LoVo (cell line): ENCODE data around the gene CDK2AP2.
A peak's percentile ranks its signal among the peaks of the same experiment; 100 is the strongest.
"Not testable (repeated sequence)": the region's sequence is repeated elsewhere in the genome, so short reads cannot be mapped to it uniquely, and the experiment has no call there.

Experiments
- DNase-seq: peaks from one replicate; pipeline ENCODE4 v3.0.0-alpha.2; 2016; ENCODE audit warnings: low spot score

CDK2AP2 gene, protein sequence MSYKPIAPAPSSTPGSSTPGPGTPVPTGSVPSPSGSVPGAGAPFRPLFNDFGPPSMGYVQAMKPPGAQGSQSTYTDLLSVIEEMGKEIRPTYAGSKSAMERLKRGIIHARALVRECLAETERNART

DNA sequence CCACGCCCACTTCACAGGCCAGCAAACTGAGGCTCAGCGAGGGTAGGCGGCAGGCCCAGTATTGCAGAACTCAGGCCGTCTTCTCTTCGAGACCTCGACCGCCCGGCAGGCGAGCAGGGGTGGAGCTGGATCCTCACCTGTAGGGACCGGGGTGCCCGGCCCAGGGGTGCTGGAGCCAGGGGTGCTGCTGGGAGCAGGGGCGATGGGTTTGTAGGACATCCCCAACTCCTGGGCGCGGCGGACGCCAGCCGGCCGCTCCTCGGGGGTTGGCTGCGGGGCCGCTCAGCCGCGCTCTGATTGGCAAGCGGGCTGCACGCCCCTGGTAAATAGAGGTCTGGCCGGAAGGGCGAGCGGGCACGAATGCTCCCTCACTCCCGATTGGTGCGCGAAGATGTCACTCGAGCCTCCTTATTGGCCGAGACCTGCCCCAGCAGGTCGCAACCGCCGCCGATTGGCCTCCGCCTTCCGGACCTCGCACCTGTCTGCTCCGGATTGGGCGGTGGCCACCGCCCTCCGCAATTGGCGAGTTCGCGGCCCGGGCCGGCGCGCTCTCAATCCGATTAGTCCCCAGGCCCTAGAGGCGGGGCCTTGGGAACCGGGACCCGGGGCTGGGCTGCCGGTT lies at the start of gene CDK2AP2:
Gene CDK2AP2, minus strand, starts transcription at position 299 of the 622 bp plus-strand sequence. Its CDS starts 80 bp downstream, at position 219.
- DNase-seq, result peak; percentile 99

DNA sequence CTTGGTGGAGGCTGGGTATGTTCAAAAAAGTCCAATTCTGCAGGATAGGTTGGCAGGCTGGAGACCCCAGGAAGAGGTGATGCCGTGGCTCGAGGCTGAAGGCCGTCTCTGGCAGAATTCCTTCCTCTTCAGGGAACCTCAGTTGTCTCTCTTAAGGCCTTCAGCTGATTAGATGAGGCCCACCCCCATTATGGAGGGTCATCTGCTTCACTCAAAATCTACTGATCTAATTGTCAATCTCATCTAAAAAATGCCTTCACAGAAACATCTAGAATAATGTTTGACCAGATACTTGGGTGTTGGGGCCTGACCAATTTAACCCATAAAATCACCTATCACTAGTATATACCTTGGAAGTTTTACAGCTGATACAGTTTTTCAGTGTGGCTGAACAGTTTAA lies 48.3 kb upstream of the CDK2AP2 start:
- no peak for DNase-seq

DNA sequence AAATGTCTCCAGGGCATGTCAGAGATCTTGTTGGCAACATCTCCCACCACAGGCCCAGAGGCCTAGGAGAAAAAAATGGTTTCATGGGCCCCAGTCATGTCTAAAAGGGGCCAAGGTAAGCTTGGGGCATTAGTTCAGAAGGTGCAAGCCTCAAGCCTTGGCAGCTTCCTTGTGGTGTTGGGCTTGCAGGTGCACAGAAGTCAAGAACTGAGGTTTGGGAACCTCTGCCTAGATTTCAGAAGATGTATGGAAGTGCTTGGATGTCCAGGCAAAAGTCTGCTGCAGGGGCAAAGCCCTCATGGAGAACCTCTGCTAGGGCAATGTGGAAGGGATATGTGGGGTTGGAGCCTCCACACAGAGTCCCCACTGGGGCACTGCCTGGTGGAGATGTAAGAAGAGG lies 43.7 kb upstream of the CDK2AP2 start:
- DNase-seq, result not testable (repeated sequence)

DNA sequence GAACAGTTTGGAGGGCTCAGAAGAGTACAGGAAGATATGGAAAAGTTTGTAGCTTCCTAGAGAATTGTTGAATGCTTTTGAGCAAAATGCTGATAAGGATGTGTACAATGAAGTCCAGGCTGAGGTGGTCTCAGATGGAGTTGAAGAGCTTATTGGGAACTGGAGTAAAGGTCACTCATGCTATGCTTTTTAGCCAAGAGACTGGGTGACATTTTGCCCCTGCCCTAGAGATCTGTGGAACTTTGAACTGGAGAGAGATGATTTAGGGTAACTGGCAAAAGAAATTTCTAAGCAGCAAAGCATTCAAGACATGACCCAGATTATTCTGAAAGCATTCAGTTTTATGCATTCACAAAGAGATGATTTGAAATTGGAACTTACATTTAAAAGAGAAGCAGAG lies 43.2 kb upstream of the CDK2AP2 start:
- DNase-seq, result no peak

DNA sequence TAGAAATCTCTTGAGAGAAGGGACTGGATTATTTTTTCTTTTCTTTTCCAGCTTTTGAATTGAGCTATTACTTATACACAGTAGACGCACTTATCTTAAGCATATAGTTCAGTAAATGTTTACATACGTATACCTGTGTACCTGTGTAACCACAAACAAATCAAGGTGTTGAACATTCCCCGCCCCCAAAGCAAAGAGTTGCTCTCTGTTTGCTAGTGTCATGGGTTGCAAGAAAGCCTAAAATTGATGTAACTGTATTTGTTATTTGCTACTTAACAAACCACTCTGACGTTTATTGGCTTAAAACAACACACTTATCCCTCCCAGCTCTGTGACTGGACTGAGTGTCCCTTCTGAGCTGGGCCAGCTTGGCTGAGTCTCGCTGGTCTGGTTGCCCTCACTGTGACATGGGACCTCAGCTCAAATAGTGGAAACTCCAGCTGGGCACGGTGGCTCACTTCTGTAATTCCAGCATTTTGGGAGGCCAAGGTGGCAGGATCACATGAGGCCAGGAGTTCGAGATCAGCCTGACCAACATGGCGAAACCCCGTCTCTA lies 40.7 kb upstream of the CDK2AP2 start:
- DNase-seq, result no peak

DNA sequence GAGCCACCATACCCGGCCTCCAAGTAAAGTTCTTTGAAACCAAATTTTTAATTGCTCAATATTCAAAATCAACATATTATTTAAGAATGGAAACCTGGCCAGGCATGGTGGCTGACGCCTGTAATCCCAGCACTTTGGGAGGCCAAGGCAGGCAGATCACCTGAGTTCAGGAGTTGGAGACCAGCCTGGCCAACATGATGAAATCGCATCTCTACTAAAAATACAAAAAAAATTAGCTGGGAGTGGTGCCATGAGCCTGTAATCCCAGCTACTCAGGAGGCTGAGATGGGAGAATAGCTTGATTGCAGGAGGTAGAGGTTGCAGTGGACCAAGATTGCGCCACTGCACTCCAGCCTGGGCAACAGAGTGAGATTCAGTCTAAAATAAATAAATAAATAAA lies 40.1 kb upstream of the CDK2AP2 start:
- DNase-seq, result not testable (repeated sequence)

DNA sequence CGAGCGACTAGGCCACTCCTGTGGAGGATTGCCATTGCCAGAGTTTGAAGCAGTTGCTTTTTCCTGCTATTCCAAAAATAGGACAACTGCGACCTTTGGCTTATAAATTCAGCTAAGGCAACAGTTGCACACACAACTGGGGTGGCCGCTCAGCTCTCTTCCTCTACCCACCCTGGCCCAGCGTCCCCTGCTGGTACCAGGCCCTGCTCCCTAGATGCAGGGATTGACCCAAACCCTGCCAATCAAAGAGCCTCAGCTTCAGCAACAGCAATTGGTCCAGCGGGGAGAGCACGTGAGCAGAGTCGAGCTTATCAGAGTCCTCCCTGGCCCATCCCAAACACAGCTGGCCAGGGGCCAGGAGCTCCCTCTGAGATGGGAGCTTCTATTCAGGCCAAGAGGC lies 37.3 kb upstream of the CDK2AP2 start:
- peak; percentile 46 for DNase-seq

DNA sequence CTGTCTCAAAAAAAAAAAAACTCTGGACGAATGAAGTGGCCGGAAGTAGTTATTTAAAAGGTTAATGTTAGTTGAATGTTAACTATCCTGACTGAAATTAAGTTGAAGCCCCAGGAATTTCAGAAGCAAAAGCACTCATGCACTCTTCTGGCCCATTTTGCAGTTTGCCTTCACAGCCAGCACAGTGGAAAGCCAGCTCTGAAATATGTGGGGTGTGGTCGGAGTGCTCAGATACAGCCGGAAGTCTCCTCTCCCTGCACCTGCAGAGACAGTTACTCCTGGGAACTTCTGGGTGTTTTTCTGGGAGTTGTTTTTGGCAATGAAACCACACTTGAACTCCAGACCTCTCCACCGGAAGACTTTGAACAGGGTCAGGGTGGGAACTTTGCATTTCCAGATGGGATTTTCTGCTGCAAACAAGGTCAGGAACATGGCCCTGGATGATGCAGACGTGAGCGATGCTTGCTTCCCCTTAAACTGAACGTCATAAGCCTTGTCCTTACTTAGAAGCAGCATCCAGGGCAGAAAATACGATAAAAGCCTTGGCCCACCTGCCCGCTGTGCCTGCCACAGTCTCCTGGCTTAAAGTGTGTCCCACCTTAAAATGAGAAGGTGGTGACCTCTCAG lies 36.8 kb upstream of the CDK2AP2 start:
- DNase-seq, result peak; percentile 62

DNA sequence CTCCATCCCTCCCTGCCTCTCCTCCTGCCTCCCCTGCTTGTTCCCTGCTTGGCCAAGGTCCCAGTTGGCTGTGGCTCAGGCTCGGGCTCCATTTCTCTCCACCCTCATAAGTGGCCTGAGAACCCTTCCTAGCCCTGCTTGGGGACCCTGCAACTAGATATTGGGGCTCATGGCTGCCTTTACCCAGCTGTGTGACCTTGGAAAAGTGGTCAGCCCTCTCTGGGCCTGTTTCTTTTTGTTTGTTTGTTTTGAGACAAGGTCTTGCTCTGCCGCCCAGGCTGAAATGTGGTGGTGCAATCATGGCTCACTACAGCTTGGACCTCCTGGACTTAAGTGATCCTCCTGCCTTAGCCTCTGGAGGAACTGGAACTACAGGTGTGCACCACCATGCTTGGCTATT lies 35.6 kb upstream of the CDK2AP2 start:
- DNase-seq, result no peak

DNA sequence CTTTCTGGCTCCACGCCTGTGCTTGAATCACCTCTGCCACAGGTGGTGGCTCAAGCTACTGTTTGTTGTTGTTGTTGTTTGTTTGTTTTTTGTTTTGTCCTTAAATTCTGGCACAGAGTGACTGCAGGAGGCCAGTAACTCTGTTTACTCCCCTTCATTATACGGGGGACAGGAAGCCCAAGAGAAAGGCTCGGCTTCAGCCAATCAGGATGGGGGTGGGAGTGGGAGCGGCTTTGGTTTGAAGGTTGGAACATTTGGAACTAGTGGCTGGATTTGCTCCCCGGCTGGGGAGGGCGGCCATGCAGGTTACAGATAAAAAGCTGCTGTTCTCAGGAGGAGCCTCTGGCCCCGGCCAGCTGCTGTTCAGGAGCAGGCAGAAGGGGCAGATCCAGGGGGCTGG lies 35.0 kb upstream of the CDK2AP2 start:
- DNase-seq, result no peak

DNA sequence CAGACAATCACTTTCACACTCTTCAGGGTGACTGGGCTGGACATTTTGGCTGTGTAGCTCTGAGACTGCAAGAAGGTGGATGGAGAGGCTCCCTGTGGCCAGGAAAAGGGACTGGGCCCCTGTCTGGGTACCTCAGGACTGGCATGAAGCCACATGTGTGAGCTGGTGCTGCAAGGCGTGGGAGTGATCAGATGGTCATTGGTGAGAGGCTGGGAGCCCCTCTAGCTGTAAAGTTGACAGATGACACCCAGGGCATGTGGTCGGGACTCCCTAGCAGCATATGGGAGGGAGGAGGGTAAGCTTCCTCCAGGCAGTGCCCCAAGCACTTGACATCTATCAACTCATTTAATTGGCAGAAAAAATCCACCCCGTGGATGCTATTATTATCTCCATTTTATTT lies 34.2 kb upstream of the CDK2AP2 start:
- no peak for DNase-seq

DNA sequence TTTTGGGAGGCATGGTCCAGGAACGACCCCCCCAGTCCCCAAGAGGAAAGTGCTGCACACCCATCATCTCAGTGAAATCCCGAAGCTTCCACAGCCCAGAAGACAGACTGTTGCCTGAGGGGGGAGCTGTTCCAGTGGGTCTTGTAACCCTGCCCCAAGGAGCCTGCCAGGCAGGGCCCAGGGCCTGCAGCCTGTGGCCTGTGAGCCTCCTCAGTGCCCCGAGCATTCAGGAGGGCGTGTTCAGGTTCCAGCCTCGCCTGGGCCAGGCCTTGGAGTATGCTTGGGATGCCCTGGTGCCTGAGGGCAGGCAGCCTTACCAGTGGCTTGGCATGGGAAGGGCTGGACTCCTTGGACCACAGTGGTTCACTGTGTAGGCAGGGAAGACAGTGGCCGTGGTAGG lies 33.2 kb upstream of the CDK2AP2 start:
- no peak for DNase-seq

DNA sequence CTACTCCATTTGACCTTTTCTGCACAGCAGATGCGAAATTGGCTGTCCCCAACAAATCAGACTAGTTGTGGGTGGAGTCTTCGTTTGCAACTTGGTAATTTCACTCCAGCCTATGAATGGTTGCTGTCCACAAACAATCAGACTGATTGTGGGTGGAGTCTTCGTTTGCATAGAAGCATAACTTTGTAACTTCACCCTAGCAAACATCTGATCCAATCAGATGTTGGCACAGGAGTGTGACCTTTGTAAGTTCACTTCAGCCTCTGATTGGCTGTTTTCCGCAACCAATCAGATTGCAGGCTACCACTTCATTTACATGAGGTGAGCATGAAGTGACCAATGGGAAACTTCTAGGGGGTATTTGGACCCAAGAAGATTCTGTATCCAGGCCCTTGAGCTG lies 31.6 kb upstream of the CDK2AP2 start:
- no peak for DNase-seq

DNA sequence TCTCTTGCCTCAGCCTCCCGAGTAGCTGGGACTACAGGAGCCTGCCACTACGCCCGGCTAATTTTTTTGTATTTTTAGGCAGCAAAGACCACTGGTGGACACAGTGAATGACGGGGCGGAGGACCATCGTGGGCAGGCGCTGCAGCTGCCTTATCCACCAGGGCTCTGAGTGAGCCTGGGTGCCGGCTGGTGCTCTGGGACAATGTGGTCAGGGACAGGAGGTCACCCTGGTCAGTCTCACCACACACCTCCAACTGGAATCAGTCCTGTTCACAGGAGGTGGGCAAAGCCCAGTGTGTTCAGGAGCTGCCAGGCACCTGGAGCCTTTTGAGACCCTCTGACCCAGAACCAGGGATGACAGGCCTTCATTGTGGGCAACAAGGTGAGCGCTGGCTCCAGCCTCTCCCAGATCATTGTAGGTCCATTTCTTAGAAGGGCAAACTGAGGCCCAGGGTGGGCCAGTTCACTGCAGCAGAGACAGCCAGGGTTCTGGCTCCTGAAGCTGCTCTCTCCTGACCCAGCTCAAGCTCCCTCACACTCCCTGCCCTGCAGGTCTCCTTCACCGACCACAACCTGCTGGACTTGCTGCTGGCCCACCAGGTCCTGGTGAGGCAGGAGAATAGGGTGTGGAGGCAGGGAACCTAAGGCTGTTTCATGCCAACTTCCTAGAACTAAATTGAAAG lies 31.0 kb upstream of the CDK2AP2 start:
- DNase-seq, result no peak

DNA sequence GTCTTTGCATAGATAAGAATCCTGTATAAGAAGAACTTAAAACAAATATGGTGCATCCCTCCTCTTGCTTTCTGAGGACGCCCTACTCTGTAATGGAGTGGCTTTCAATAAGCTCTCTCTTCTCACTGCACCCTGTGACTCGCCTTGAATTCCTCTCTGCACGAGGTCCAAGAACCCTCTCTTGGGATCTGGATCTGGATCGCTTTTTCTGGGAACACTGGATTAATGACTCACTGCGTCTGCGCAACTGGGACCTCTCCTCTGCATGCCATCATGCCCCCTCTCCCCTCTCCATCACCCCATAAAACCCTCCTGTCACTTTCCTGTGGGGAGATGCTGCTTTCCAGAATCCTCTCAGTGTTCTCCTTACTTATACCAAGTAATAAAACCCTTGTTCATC lies 30.3 kb upstream of the CDK2AP2 start:
- no peak for DNase-seq

DNA sequence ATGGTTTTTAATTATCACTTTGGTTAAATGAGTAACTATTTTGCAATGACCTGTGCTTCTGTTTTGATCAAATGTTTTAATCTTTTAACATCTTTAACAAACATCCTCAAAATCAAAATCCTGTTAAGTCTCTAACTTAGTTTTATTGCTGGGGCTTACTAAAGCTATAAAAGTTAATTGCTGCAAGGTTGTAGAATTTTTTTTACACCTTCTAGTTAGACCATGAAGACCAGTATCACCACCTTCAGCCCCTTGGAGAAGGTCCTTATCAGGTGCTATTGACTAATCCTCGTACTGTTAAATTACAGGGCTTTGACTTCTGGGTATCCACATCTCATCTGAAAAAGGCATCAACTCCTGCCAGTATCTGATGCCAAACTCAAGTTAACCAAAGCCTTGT lies 27.6 kb upstream of the CDK2AP2 start:
- no peak for DNase-seq

DNA sequence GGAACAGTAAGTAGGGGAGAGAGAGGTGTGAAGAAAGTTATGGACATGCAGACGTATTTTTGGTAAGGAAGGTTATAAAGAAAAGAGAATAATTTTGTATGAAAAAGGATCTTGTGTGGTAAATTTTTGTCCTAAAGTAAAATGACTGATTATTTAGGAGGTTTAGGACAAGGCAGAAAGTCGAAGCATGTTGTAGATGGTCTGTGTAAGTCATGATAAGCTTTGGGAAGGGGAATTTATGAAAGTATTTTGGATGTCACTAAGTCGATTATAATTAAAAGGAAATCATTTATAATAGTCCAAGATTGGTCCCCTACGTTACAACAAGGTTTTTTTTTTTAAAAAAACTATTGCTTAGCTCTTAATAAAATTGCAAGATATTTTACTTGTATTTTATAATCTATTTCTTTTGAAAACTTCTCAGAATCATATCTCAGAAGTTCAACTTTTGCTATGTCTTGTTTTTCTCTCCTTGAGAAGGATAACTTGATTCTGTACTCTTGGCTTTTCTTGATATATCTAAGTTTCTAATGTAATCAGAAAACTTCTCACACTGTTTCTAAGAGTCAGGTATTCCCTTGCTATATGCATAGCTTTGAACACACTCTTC lies 26.2 kb upstream of the CDK2AP2 start:
- DNase-seq, result no peak

DNA sequence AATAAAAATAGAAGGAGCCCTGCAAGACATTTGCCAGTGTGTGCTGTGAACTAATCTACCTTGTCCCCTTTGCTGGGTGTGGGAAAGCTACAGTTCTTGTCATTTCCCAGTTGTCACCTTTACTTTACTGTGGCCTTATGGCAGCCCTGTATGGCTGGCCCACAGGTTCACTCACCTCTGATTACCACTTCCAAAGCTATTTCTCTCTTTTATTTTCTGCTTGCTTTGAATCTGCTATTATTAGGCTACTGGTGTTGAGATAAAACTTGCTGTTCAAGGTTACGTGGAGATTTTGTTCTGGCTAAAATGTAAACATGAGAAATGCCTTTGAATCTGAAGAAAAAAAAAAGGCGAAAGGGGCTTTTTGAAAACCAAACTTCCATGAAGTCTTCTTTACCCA lies 24.9 kb upstream of the CDK2AP2 start:
- DNase-seq, result no peak

DNA sequence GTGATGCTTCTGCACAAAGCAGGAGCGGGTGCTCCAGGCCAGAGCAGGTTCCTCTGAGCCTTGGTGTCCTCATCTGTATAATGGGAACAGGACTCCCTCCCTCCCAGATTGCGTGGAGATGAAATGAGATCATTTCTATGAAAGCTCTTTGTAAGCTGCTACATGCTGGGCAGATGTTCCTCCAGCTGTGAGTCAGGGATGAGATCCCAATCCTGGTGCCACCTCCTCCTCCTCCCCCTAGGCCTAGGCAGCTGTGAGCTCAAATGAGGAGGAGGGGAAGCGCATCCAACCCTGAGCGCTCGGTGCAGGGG lies 22.3 kb upstream of the CDK2AP2 start:
- DNase-seq, result no peak

DNA sequence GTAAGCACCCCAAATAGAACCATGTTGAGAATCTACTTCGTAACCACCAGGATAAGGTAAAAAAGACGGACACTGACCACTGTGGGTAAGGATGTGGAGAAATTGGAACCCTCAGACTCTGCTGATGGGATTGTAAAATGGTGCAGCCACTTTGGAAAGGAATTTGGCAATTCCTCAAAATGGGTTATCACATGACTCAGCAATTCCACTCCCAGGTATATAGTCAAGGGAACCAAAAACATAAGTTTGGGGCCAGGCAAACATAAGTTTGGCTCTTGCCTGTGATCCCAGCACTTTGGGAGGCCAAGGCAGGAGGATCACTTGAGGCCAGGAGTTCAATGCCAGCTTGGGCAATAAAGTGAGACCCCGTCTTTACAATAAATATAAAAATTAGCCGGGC lies 20.4 kb upstream of the CDK2AP2 start:
- no peak for DNase-seq

DNA sequence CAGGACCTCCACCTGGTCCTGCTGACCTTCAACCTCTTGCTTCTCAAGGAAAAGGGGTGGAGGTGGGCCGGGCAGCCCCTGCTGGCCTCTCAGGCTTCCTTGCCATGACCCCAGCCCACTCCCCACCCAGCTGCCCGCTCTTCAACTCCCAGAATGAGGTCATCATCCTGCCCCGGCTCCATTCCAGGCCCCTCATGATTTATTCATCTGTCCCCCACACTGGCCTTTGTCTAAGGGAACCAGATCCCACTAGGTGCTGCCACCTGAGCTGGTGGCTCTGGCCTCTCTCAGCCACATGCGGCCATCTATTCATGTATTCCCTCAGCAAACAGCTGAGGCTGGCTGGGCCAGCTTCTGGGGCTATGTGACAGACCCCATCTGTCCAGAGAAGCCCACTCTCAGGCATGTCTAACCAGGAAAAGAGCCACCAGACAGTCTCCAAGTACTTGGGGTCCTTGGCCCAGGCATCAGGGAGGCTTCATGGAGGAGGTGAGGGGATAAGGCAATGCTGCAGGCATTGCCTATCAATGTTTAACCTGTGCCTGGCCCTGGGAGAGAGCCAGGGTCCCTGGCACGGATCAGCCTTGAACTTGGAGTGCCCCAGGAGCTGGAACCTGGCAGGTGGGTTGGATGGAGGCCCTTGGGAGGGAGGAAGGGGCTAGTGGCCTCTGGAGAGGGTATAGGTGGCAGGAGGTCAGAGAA lies 17.5 kb upstream of the CDK2AP2 start:
- DNase-seq, result no peak

DNA sequence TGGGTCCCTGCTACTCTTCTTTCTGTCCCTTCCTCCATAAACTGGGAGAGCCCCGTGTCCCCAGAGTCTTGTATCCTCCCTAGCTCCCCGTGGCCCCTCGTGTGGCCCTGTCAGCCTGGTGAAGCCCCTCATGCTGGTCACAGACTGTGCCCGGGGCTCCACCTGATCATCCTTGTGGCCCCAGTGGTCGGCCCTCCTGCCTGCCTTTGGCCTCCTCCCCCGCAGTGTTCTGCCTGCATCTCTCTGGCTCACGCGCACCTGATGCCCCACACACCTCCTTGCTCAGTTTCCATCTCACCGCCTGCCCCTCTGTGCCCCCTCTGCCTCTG lies 16.5 kb upstream of the CDK2AP2 start:
- DNase-seq, result no peak
